C4-2B (cell line): ENCODE results near the gene OPCML.

Source experiments
- H3K27ac ChIP-seq: fragments of 450-650 bp; 2 replicates; pipeline ENCODE4 v1.5.1; 2017
- CTCF ChIP-seq: fragments of 450-650 bp; conservative IDR thresholded peaks from 2 replicates; pipeline ENCODE4 v1.5.1; 2017; ENCODE audit warnings: mild to moderate bottlenecking
- ZFX ChIP-seq: fragments of 450-650 bp; IDR thresholded peaks from 2 replicates; pipeline ENCODE4 v1.6.1; 2017

OPCML gene

GRCh38 chr11:133515107-133515506 is 17.2 kb downstream of the OPCML start:
- TF ChIP-seq ZFX, result no peak
- TF ChIP-seq CTCF, result no peak
- no peak overlapping the region for H3K27ac ChIP-seq

- H3K27ac ChIP-seq, result no peak overlapping the region
- no peak for TF ChIP-seq CTCF
- TF ChIP-seq ZFX, result no peak
These were observed 22.2 kb downstream of the OPCML start for GRCh38 chr11:133509924-133510697.

DNA sequence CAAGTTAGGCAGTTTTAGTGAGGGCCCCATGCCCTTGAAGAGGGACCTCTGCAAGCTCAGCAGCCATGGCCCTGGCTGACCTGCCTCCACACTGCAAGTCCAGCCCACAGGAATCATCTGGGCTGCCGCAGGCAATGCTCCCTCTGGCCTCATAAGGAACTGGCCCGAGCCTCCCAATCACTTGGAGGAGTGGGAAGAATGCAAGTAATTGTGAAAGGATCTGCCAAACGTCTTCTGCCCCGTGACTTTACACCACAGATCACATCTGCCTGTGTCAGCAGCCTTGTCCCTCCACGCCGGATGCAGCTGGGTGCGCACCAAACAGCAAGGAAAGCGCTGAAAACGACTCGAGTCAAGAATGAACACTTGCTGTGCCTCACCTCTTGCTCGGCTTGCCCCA is 23.8 kb downstream of the OPCML start:
- no peak overlapping the region for H3K27ac ChIP-seq
- no peak for TF ChIP-seq ZFX
- TF ChIP-seq CTCF, result no peak

DNA sequence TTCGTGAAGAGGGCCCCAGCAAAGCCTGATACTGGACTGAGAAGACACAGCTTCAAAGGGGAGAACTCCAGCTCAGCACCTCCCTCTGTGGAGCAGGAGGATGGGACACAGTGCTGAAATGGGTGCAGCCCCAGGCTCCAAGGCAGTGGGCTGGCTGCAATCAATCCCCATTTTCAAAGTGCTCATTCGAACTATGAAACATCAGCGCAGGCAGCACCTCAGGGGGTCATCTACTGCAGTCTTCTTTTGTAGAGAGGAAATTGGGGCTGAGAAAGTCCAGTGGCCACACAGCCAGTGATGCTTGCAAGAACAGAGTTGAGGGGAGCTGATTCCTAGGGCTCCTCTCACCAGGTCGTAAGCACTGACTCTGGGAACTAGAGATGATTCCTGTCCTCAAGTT is 25.1 kb downstream of the OPCML start:
- no peak overlapping the region for H3K27ac ChIP-seq
- TF ChIP-seq CTCF (no peak), ZFX (no peak)

DNA sequence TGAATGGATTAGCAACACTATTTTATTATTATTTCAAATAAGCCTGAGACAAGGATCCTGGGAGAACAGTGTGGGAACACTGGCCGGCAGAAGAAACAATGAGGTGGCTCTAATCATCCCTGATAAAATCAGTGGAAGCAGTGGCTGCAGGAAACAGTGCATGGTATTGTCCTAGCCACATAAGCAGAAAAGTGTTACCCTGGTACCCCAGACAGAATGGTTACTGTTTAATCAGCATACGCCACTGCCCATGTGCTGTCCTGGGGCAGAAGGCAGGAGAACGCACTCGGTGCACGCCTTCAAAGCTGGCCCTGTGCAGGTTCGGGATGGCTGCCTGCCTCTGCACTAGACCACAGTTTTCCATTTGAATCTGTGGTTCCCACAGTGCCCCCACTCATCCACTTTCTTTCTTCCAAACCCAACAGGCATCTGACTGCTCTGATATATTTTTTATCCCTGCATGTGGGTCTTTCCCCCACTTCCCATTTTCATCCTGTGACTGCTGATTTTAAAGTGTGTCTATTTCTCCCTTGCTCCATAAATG is 25.7 kb downstream of the OPCML start:
- TF ChIP-seq CTCF (no peak), ZFX (no peak)
- no peak overlapping the region for H3K27ac ChIP-seq

DNA sequence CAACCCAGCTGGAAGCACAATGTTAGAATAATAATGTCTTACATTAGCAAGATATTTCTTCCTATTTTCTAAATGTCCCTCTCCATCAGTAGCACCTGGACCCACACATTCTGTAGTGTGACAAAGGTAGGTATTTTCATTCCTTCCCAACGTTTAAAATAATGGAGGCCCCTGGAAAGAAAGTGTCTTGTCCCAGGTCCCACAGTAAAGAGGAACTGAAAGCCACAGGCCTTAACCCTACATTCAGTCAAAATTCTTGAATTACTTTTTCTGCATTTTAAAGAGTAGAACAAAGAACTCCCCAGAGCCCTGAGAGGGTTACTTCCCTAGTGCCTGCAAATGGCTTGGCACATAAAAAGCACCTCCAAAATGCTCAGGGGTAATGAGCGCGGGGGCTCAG is 26.3 kb downstream of the OPCML start:
- no peak for TF ChIP-seq CTCF
- no peak for TF ChIP-seq ZFX
- no peak overlapping the region for H3K27ac ChIP-seq

- H3K27ac ChIP-seq, result no peak overlapping the region
- TF ChIP-seq CTCF (no peak), ZFX (no peak)
These were observed 27.4 kb downstream of the OPCML start for GRCh38 chr11:133504906-133505305.
